WERI-Rb-1 (cell line): ENCODE results near the gene PAQR9.

Experiments used
- DNase-seq: peaks from one replicate; pipeline ENCODE4 v3.0.0-alpha.2; 2020
- H3K27ac ChIP-seq: fragments of 250-450 bp; sonication (Bioruptor Pico); 2 replicates; pipeline ENCODE4 v1.5.1; 2020; ENCODE audit warnings: mild to moderate bottlenecking, moderate library complexity
- H3K27me3 ChIP-seq: fragments of 250-450 bp; sonication (Bioruptor Pico); 2 replicates; pipeline ENCODE4 v1.5.1; 2021; ENCODE audit warnings: mild to moderate bottlenecking, low read depth, moderate library complexity; ENCODE audit not compliant: insufficient read depth, severe bottlenecking
- H3K36me3 ChIP-seq: fragments of 250-450 bp; sonication (Bioruptor Pico); 2 replicates; pipeline ENCODE4 v1.5.1; 2020; ENCODE audit warnings: mild to moderate bottlenecking, moderate library complexity
- H3K4me3 ChIP-seq: 2 replicates; pipeline ENCODE4 v1.5.1; 2011; ENCODE audit warnings: low read depth, mild to moderate bottlenecking, control low read depth, low read length
- H3K9me3 ChIP-seq: fragments of 250-450 bp; sonication (Bioruptor Pico); 2 replicates; pipeline ENCODE4 v1.5.1; 2021; ENCODE audit warnings: mild to moderate bottlenecking, moderate library complexity; ENCODE audit not compliant: severe bottlenecking
- TF ChIP-seq, protein P1 (sequence below): IDR thresholded peaks from 2 replicates; pipeline ENCODE4 v1.5.1; 2011; ENCODE audit warnings: low read depth, mild to moderate bottlenecking, control low read depth, inconsistent platforms, low read length

Gene PAQR9

DNA sequence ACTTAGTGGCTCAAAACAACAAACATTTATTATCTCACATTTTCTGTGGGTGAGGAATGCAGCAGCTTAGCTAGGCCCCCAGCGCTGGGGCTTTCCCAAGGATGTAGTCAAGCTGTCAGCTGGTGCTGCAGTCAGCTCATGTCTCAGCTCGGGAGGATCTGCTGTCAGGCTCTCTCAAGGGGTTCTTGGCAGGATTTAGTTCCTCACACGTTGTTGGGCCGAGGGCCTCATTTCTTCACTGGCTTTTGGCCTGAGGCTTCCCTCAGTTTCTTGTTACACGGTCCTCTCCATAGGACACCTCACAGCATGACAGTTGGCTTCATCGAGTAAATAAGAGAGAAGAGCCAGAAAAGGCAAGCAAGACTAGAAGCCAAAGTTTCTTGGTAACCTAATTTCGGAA is 24.2 kb upstream of the PAQR9 start:
- Histone ChIP-seq H3K27me3 (no peaks in the 10 kb centered on the region), H3K27ac (no peak overlapping the region), H3K36me3 (no peaks in the 10 kb centered on the region), H3K9me3 (no peaks in the 10 kb centered on the region), H3K4me3 (no peak overlapping the region)
- TF ChIP-seq, protein P1, sequence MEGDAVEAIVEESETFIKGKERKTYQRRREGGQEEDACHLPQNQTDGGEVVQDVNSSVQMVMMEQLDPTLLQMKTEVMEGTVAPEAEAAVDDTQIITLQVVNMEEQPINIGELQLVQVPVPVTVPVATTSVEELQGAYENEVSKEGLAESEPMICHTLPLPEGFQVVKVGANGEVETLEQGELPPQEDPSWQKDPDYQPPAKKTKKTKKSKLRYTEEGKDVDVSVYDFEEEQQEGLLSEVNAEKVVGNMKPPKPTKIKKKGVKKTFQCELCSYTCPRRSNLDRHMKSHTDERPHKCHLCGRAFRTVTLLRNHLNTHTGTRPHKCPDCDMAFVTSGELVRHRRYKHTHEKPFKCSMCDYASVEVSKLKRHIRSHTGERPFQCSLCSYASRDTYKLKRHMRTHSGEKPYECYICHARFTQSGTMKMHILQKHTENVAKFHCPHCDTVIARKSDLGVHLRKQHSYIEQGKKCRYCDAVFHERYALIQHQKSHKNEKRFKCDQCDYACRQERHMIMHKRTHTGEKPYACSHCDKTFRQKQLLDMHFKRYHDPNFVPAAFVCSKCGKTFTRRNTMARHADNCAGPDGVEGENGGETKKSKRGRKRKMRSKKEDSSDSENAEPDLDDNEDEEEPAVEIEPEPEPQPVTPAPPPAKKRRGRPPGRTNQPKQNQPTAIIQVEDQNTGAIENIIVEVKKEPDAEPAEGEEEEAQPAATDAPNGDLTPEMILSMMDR: no peak
- peak; percentile 46 for DNase-seq

DNA sequence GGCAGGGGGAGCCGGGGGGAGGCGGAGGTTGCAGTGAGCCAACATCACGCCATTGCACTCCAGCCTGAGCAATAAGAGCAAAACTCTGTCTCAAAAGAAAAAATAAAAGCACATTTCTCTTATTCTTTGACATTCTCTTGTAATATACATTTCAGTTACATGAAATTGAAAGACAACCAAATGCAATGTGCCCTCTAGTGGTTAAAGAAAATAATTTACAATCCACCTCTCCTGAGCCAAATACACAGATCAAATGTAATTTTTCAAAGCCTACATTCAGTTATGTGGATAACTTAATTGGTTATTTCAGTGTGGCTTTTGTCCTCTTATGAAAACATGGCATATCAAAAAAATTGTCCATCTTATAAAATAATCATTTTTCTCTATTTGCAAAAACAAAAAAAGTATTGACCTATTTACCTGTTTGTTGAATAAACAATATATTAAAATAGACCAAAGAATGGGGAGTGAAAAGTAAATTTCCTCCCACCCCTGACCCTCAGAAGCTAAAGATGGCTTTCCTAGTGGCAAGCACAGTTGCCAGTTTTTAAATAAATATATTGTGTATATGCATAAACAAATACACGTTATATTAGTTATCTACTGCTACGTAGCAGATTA is 23.7 kb upstream of the PAQR9 start:
- no peaks in the 10 kb centered on the region for H3K36me3 ChIP-seq
- H3K27ac ChIP-seq: no peak overlapping the region
- DNase-seq: no peak

GRCh38 chr3:142984255-142984654 is 20.8 kb upstream of the PAQR9 start:
- Histone ChIP-seq H3K27ac (no peak overlapping the region), H3K27me3 (no peaks in the 10 kb centered on the region), H3K36me3 (no peaks in the 10 kb centered on the region), H3K9me3 (no peaks in the 10 kb centered on the region), H3K4me3 (no peak overlapping the region)
- TF ChIP-seq, protein P1: no peak
- DNase-seq: no peak

More for the DNA sequence above, 23.7 kb upstream of the PAQR9 start:
- Histone ChIP-seq H3K4me3 (no peak overlapping the region), H3K9me3 (no peaks in the 10 kb centered on the region), H3K27me3 (no peaks in the 10 kb centered on the region)
- TF ChIP-seq, protein P1: 0 out of 2 replicates have a peak, but pooled peaks have one; percentile 11

DNA sequence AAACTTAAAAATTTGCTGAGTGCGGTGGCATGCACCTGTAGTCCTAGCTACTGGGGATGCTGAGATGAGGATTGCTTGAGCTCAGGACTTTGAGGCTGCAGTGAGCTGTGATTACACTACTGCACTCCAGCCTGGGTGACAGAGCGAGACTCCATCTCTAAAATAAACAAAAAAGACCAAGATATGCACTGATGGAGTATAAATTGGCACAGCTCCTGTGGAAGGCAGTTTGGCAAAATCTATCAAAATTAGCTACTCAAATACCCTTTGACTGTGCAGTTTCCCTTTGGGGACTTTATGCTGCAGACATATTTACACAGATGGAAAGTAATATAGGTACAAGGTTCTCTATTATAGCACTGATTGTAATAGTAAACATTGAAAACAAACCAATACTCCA is 19.8 kb upstream of the PAQR9 start:
- Histone ChIP-seq H3K27ac (no peak overlapping the region), H3K9me3 (no peaks in the 10 kb centered on the region), H3K27me3 (no peaks in the 10 kb centered on the region), H3K36me3 (no peaks in the 10 kb centered on the region), H3K4me3 (no peak overlapping the region)
- DNase-seq: no peak
- TF ChIP-seq, protein P1: no peak

- no peaks in the 10 kb centered on the region for H3K9me3 ChIP-seq
- peak overlapping the region; percentile 69 for H3K27ac ChIP-seq
- DNase-seq: peak; percentile 61
- no peaks in the 10 kb centered on the region for H3K36me3 ChIP-seq
- no peaks in the 10 kb centered on the region for H3K27me3 ChIP-seq
- TF ChIP-seq, protein P1: no peak
- H3K4me3 ChIP-seq: peak overlapping the region; percentile 21
Observed at GRCh38 chr3:142982038-142982773, 18.7 kb upstream of the PAQR9 start.
